Smooth muscle cell (in vitro differentiated cells): ENCODE results near the gene AP1G2. TPM values are rescaled to one million over a fixed set of nuclear protein-coding genes. Genes with fewer than 3 reads are reported as not detected.

Experiments
- DNase-seq: peaks from one replicate; lab custom pipeline; 2025; ENCODE audit not compliant: unreplicated experiment; lab: John Stamatoyannopoulos, UW
- H2AFZ ChIP-seq: fragments of 200-600 bp; sonication (generic); 2 replicates; pipeline ENCODE4 v1.6.0; 2016; ENCODE audit warnings: antibody characterized with exemption, low read depth, mild to moderate bottlenecking
- H3F3A ChIP-seq: fragments of 200-600 bp; sonication (generic); 2 replicates; pipeline ENCODE4 v1.6.0; 2017; ENCODE audit warnings: antibody characterized with exemption, low read depth
- H3K27ac ChIP-seq: fragments of 200-600 bp; sonication (generic); 2 replicates; pipeline ENCODE4 v1.5.1; 2016; ENCODE audit warnings: low read depth, mild to moderate bottlenecking
- H3K27me3 ChIP-seq: fragments of 200-600 bp; sonication (generic); 2 replicates; pipeline ENCODE4 v1.6.1; 2016; ENCODE audit warnings: low read depth, mild to moderate bottlenecking
- H3K36me3 ChIP-seq: fragments of 200-600 bp; sonication (generic); 2 replicates; pipeline ENCODE4 v1.5.1; 2016; ENCODE audit warnings: low read depth
- H3K4me1 ChIP-seq: fragments of 200-600 bp; sonication (generic); 2 replicates; pipeline ENCODE4 v1.5.1; 2016; ENCODE audit warnings: low read depth
- H3K4me2 ChIP-seq: fragments of 200-600 bp; sonication (generic); 2 replicates; pipeline ENCODE4 v1.6.0; 2016; ENCODE audit warnings: mild to moderate bottlenecking
- H3K4me3 ChIP-seq: fragments of 200-600 bp; sonication (generic); 2 replicates; pipeline ENCODE4 v1.5.1; 2016; ENCODE audit warnings: mild to moderate bottlenecking
- H3K79me2 ChIP-seq: fragments of 200-600 bp; sonication (generic); 2 replicates; pipeline ENCODE4 v1.6.0; 2016; ENCODE audit warnings: low read depth, mild to moderate bottlenecking
- H3K9ac ChIP-seq: fragments of 200-600 bp; sonication (generic); 2 replicates; pipeline ENCODE4 v1.6.0; 2016; ENCODE audit warnings: low read depth
- H3K9me3 ChIP-seq: fragments of 200-600 bp; sonication (generic); replicated peaks from 2 replicates; pipeline ENCODE4 v1.5.1; 2016; ENCODE audit warnings: low read depth
- H4K20me1 ChIP-seq: fragments of 200-600 bp; sonication (generic); 2 replicates; pipeline ENCODE4 v1.6.0; 2016; ENCODE audit warnings: low read depth
- WGBS: methylation state at CpG from one replicate; pipeline ENCODE4 v1.1.7; 2016; ENCODE audit warnings: low lambda C conversion rate; 5-methylcytosine and 5-hydroxymethylcytosine counted together
- polyA plus RNA-seq: library from polyadenylated mRNA; unstranded; fragments of >200 nt; fragmentation: Nextera tagmentation; extraction: Ambion mirVana; gene quantifications from 2 replicates; pipeline ENCODE4 v1.2.1, GENCODE V29; 2016
- total RNA-seq: library from RNA; depleted of rRNA; stranded (reverse); fragments of >200 nt; gene quantifications from 2 replicates; pipeline ENCODE4 v1.2.3, GENCODE V29; 2014
- TF ChIP-seq, protein P1 (sequence below): fragments of 200-600 bp; sonication (generic); IDR thresholded peaks from 2 replicates; pipeline ENCODE4 v1.5.1; 2017; ENCODE audit warnings: borderline replicate concordance, mild to moderate bottlenecking, antibody characterized with exemption; ENCODE audit not compliant: insufficient read depth, poor library complexity, severe bottlenecking

Gene AP1G2
- 45.4 and 59.3 TPM in 2 replicates for total RNA-seq
- polyA plus RNA-seq, result 62.4 and 109 TPM in 2 replicates

DNA sequence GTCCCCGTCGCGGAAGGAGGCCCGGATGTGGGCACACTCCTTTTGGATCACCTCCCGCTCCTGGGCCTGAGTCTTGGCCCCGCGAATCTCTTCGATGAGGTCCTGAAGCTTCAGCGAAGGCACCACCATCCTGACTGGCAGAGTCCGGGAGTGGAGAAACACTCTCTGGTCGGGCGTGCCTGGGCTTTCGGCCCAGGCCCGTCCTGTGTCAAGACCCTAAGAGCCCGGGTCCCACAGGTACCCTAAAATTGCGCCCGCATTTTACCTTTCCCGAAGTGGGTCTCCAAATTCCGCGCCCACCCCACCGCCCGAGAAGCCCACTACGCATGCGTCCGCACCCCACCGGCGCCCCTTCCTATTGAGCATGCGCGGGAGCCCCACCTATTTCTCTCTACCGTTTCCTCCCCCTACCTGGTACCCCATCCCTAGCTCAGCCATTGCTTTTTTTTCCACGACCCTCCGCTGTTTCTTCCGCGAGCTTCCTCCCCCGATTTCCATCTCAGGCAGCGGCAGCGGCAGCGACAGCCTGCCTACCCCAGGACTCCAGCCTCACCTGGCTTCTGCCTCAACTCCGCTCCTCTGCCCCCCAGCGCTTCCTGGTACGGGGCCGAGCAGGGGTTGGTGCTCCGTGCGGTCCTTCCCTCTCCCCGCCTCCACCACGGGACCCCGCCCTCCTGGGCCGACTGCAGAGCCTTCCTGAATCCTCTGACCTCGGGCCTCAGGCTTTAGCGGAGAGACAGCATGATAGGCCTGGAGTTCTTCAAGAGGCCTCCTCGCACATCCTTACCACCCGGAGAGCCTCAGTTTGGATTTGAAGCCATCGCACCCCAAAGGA lies at the start of gene AP1G2:
AP1G2 (minus strand) TSS at position 606 of the 835 bp plus-strand sequence; CDS start at position 129, 477 bp downstream.
- WGBS, result under 1% methylated on average over 47 of the region's 53 CpGs
- Histone ChIP-seq H3K4me2 (peak within 1 kb of the TSS; percentile 97), H3K9ac (peak within 1 kb of the TSS; percentile 42), H2AFZ (peak within 1 kb of the TSS; percentile 87), H3K4me1 (peaks cover 24% of the 10 kb centered on the region), H3K4me3 (peak within 1 kb of the TSS; percentile 68), H3K79me2 (no peaks in the 10 kb centered on the region), H3K9me3 (no peaks in the 10 kb centered on the region), H4K20me1 (no peaks in the 10 kb centered on the region), H3K27ac (no peak within 1 kb of the TSS), H3F3A (peaks cover 6% of the 10 kb centered on the region), H3K27me3 (no peaks in the 10 kb centered on the region), H3K36me3 (no peaks in the 10 kb centered on the region)
- TF ChIP-seq, protein P1, sequence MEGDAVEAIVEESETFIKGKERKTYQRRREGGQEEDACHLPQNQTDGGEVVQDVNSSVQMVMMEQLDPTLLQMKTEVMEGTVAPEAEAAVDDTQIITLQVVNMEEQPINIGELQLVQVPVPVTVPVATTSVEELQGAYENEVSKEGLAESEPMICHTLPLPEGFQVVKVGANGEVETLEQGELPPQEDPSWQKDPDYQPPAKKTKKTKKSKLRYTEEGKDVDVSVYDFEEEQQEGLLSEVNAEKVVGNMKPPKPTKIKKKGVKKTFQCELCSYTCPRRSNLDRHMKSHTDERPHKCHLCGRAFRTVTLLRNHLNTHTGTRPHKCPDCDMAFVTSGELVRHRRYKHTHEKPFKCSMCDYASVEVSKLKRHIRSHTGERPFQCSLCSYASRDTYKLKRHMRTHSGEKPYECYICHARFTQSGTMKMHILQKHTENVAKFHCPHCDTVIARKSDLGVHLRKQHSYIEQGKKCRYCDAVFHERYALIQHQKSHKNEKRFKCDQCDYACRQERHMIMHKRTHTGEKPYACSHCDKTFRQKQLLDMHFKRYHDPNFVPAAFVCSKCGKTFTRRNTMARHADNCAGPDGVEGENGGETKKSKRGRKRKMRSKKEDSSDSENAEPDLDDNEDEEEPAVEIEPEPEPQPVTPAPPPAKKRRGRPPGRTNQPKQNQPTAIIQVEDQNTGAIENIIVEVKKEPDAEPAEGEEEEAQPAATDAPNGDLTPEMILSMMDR, result no peak
- DNase-seq, result peak; percentile 75

DNA sequence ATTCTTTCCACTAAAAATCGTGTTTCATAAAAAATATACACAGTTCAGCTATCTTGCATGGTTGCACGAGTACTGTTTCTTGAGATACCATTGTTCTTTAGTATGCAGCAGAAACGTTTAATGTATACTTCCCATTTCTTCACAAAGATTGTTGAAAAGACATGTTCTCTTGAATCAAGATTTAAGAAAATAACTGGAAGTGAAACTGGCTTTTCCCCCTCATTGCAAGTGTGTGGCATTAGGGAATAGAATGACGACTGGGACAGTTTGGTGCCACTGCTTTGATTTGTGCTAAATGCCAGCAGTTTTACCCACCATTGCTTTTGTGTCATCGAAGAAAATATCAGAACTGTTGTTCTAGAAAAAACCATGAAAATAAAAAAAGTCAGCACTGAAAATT lies 48.3 kb upstream of the AP1G2 start:
- H3K9ac ChIP-seq, result no peak overlapping the region
- DNase-seq, result no peak
- H3K79me2 ChIP-seq, result no peaks in the 10 kb centered on the region
- no peak overlapping the region for H3K4me2 ChIP-seq
- no peaks in the 10 kb centered on the region for H3K9me3 ChIP-seq
- no peak overlapping the region for H2AFZ ChIP-seq
- TF ChIP-seq, protein P1, result no peak
- no peak overlapping the region for H3K27ac ChIP-seq
- H4K20me1 ChIP-seq, result no peaks in the 10 kb centered on the region
- H3K4me3 ChIP-seq, result no peak overlapping the region
- H3K27me3 ChIP-seq, result peaks cover 2% of the 10 kb centered on the region
- WGBS, result 65% methylated on average over 5 of the region's 5 CpGs
- H3K36me3 ChIP-seq, result no peaks in the 10 kb centered on the region
- H3F3A ChIP-seq, result no peaks in the 10 kb centered on the region
- H3K4me1 ChIP-seq, result no peaks in the 10 kb centered on the region

GRCh38 chr14:23614395-23614828 lies 46.8 kb upstream of the AP1G2 start:
- no peaks in the 10 kb centered on the region for H3K79me2 ChIP-seq
- no peaks in the 10 kb centered on the region for H3F3A ChIP-seq
- no peak overlapping the region for H3K4me3 ChIP-seq
- H3K36me3 ChIP-seq, result no peaks in the 10 kb centered on the region
- no peak overlapping the region for H3K27ac ChIP-seq
- no peak for DNase-seq
- 46% methylated on average over 2 of the region's 2 CpGs for WGBS
- no peaks in the 10 kb centered on the region for H3K9me3 ChIP-seq
- H3K27me3 ChIP-seq, result peaks cover 2% of the 10 kb centered on the region
- no peak overlapping the region for H2AFZ ChIP-seq
- H3K9ac ChIP-seq, result no peak overlapping the region
- TF ChIP-seq, protein P1, result no peak
- H4K20me1 ChIP-seq, result no peaks in the 10 kb centered on the region
- H3K4me2 ChIP-seq, result no peak overlapping the region
- H3K4me1 ChIP-seq, result no peaks in the 10 kb centered on the region
